Measurements from ENCODE around the gene SCFD2.
"Not testable (repeated sequence)": the region's sequence is repeated elsewhere in the genome, so short reads cannot be mapped to it uniquely, and the experiment has no call there.

Gene SCFD2

GRCh38 chr4:53240573-53240972, 125.3 kb downstream of the SCFD2 start:
- TF ChIP-seq, protein P1, sequence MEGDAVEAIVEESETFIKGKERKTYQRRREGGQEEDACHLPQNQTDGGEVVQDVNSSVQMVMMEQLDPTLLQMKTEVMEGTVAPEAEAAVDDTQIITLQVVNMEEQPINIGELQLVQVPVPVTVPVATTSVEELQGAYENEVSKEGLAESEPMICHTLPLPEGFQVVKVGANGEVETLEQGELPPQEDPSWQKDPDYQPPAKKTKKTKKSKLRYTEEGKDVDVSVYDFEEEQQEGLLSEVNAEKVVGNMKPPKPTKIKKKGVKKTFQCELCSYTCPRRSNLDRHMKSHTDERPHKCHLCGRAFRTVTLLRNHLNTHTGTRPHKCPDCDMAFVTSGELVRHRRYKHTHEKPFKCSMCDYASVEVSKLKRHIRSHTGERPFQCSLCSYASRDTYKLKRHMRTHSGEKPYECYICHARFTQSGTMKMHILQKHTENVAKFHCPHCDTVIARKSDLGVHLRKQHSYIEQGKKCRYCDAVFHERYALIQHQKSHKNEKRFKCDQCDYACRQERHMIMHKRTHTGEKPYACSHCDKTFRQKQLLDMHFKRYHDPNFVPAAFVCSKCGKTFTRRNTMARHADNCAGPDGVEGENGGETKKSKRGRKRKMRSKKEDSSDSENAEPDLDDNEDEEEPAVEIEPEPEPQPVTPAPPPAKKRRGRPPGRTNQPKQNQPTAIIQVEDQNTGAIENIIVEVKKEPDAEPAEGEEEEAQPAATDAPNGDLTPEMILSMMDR (IDR thresholded peaks at IDR 0.05; ENCODE audit: borderline replicate concordance, control extremely low read depth, extremely low read depth, insufficient read depth, missing control alignments): no peak
- DNase-seq (ENCODE audit: low spot score): no peak
- in situ Hi-C loops (cut with MboI; ENCODE audit: low sequenced_read_pairs, unreplicated experiment): no loop called here

GRCh38 chr4:53238352-53238751, 127.5 kb downstream of the SCFD2 start:
- DNase-seq (ENCODE audit: low spot score); in situ Hi-C loops (cut with MboI; ENCODE audit: low sequenced_read_pairs, unreplicated experiment): not testable (repeated sequence)

DNA sequence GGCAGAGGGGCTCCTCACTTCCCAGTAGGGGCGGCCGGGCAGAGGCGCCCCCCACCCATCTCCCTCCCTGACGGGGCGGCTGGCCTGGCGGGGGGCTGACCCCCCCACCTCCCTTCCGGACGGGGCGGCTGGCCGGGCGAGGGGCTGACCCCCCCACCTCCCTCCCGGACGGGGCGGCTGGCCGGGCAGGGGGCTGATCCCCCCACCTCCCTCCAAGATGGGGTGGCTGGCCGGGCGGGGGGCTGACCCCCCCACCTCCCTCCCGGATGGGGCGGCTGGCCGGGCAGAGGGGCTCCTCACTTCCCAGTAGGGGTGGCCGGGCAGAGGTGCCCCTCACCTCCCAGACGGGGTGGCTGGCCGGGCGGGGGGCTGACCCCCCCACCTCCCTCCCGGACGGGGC, 128.1 kb downstream of the SCFD2 start:
- in situ Hi-C loops (cut with MboI; ENCODE audit: low sequenced_read_pairs, unreplicated experiment); DNase-seq (ENCODE audit: low spot score): not testable (repeated sequence)

GRCh38 chr4:53236624-53237023, 129.2 kb downstream of the SCFD2 start:
- in situ Hi-C loops (cut with MboI; ENCODE audit: low sequenced_read_pairs, unreplicated experiment); DNase-seq (ENCODE audit: low spot score): not testable (repeated sequence)

DNA sequence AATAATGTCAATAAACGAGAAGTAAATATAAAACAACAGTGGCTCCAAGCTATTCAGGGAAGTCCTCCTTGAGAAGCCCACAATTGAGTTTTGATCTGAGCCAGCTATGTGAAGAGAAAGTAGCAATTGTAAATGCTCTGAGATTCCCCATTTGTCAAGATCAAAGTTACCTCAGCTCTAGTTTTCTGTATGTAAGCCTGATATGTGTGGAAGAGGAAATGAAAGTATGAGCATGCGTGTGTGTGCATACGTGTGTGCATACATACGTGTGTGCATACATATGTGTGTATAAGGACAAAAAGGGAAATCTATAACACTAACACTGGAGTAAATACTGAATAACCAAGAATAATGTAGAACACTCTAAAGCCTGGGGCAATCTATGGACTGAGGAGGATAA, 130.3 kb downstream of the SCFD2 start:
- peak; percentile 36 for DNase-seq (ENCODE audit: low spot score)
- TF ChIP-seq, protein P1 (IDR thresholded peaks at IDR 0.05; ENCODE audit: borderline replicate concordance, control extremely low read depth, extremely low read depth, insufficient read depth, missing control alignments): no peak
- in situ Hi-C loops (cut with MboI; ENCODE audit: low sequenced_read_pairs, unreplicated experiment): no loop called here

GRCh38 chr4:53234669-53235068, 131.2 kb downstream of the SCFD2 start:
- no peak for DNase-seq (ENCODE audit: low spot score)
- TF ChIP-seq, protein P1 (IDR thresholded peaks at IDR 0.05; ENCODE audit: borderline replicate concordance, control extremely low read depth, extremely low read depth, insufficient read depth, missing control alignments): no peak
- in situ Hi-C loops (cut with MboI; ENCODE audit: low sequenced_read_pairs, unreplicated experiment): no loop called here

DNA sequence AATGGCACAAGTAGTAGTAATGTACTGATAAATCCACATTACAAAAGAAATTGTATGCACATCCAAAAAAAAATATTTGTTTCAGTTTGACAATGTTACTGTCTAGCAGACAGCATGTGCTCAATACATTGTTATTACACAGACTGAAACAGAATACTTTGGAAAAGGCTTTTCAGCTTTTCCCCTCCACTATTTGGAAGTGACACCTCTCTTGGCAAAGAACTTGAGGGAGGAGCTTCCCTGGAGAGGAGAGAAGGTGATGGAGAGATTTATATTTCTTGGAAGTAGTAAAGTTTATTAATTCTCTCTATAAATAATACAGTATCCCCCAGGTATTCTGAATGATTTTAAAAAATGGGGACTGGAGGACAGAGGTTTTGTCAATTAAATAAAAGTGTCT, 131.8 kb downstream of the SCFD2 start:
- in situ Hi-C loops (cut with MboI; ENCODE audit: low sequenced_read_pairs, unreplicated experiment): no loop called here
- DNase-seq (ENCODE audit: low spot score): no peak
- TF ChIP-seq, protein P1 (IDR thresholded peaks at IDR 0.05; ENCODE audit: borderline replicate concordance, control extremely low read depth, extremely low read depth, insufficient read depth, missing control alignments): no peak

GRCh38 chr4:53233114-53233795, 132.6 kb downstream of the SCFD2 start:
- TF ChIP-seq, protein P1 (IDR thresholded peaks at IDR 0.05; ENCODE audit: borderline replicate concordance, control extremely low read depth, extremely low read depth, insufficient read depth, missing control alignments): no peak
- no peak for DNase-seq (ENCODE audit: low spot score)
- in situ Hi-C loops (cut with MboI; ENCODE audit: low sequenced_read_pairs, unreplicated experiment): no loop called here
